Skin epidermis (tissue), 12 donors: ENCODE data around the gene FAM81B.

ENCODE experiments used
- H3K27ac ChIP-seq, 21 experiments: fragments of 200-600 bp; sonication (generic) in 11 of 21; one replicate each; pipeline ENCODE4 v1.5.0; 2020; ENCODE audit warnings: mild to moderate bottlenecking in 3 of 21, inconsistent platforms in 2 of 21, moderate library complexity in 2 of 21
- H3K4me3 ChIP-seq, 7 experiments: fragments of 200-600 bp; sonication (generic) in 2 of 7; one replicate each; pipeline ENCODE4 v1.5.0; 2020; ENCODE audit warnings: inconsistent platforms in 2 of 7, mild to moderate bottlenecking in 2 of 7, moderate library complexity in 1 of 7

Gene FAM81B

GRCh38 chr5:95449460-95449859, 58.3 kb downstream of the FAM81B start:
- H3K27ac ChIP-seq, result no peak overlapping the region

GRCh38 chr5:95454536-95454935, 63.4 kb downstream of the FAM81B start:
- no peak overlapping the region for H3K27ac ChIP-seq
- no peak overlapping the region for H3K4me3 ChIP-seq

More at GRCh38 chr5:95449460-95449859, 58.3 kb downstream of the FAM81B start:
- H3K4me3 ChIP-seq, result no peak overlapping the region

- H3K27ac ChIP-seq, result no peak overlapping the region
- H3K4me3 ChIP-seq, result no peak overlapping the region
These were observed 69.5 kb downstream of the FAM81B start for GRCh38 chr5:95460665-95461064.

- Histone ChIP-seq H3K27ac (no peak overlapping the region), H3K4me3 (no peak overlapping the region)
These were observed 80.3 kb downstream of the FAM81B start for GRCh38 chr5:95471487-95471886.

- Histone ChIP-seq H3K27ac (no peak overlapping the region), H3K4me3 (no peak overlapping the region)
These were observed 80.8 kb downstream of the FAM81B start for GRCh38 chr5:95471942-95472341.

GRCh38 chr5:95484421-95484820, 93.3 kb downstream of the FAM81B start:
- Histone ChIP-seq H3K27ac (no peak overlapping the region), H3K4me3 (no peak overlapping the region)

GRCh38 chr5:95486191-95486590, 95.0 kb downstream of the FAM81B start:
- H3K27ac ChIP-seq, result no peak overlapping the region

GRCh38 chr5:95487880-95488279, 96.7 kb downstream of the FAM81B start:
- H3K4me3 ChIP-seq, result no peak overlapping the region
- no peak overlapping the region for H3K27ac ChIP-seq

More at GRCh38 chr5:95486191-95486590, 95.0 kb downstream of the FAM81B start:
- no peak overlapping the region for H3K4me3 ChIP-seq
